ENCODE results near the gene METRN. TPM values are rescaled to one million over a fixed set of nuclear protein-coding genes. Genes with fewer than 3 reads are reported as not detected.
"Not testable (repeated sequence)": the region's sequence is repeated elsewhere in the genome, so short reads cannot be mapped to it uniquely, and the experiment has no call there.

METRN gene
- total RNA-seq, 4 donors from 2014 or later = 19.1 to 76.5 (median 26.7) TPM

DNA sequence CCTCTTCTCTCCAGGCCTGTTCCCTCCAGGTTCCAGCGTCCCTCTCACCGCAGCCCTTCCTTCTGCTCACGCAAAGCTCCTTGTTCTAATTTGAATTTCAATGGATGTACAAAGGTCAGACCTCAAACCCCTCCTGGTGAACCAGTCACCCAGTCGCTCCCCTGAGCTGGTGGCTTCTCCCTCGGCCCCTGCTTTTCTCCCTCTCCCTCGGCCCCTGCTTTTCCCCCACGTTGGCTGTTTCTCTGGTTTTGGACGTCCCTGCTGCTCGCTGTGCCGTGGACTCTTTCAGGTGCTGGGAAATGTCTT is 37.0 kb downstream of the METRN start:
- TF ChIP-seq POLR2A (IDR thresholded peaks at IDR 0.05) = no peak
- TF ChIP-seq, protein P1, sequence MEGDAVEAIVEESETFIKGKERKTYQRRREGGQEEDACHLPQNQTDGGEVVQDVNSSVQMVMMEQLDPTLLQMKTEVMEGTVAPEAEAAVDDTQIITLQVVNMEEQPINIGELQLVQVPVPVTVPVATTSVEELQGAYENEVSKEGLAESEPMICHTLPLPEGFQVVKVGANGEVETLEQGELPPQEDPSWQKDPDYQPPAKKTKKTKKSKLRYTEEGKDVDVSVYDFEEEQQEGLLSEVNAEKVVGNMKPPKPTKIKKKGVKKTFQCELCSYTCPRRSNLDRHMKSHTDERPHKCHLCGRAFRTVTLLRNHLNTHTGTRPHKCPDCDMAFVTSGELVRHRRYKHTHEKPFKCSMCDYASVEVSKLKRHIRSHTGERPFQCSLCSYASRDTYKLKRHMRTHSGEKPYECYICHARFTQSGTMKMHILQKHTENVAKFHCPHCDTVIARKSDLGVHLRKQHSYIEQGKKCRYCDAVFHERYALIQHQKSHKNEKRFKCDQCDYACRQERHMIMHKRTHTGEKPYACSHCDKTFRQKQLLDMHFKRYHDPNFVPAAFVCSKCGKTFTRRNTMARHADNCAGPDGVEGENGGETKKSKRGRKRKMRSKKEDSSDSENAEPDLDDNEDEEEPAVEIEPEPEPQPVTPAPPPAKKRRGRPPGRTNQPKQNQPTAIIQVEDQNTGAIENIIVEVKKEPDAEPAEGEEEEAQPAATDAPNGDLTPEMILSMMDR (IDR thresholded peaks at IDR 0.05) = no peak
- no peak for DNase-seq
- H3K4me1 ChIP-seq = no peaks in the 10 kb centered on the region
- H3K9me3 ChIP-seq = no peaks in the 10 kb centered on the region
- H3K4me3 ChIP-seq = no peak overlapping the region
- intact Hi-C loops (cut with DNase I; ENCODE audit: low total_unique reads) = no loop called here
- no peak overlapping the region for H3K27ac ChIP-seq
- H3K27me3 ChIP-seq = no peaks in the 10 kb centered on the region
- H3K36me3 ChIP-seq = no peaks in the 10 kb centered on the region

DNA sequence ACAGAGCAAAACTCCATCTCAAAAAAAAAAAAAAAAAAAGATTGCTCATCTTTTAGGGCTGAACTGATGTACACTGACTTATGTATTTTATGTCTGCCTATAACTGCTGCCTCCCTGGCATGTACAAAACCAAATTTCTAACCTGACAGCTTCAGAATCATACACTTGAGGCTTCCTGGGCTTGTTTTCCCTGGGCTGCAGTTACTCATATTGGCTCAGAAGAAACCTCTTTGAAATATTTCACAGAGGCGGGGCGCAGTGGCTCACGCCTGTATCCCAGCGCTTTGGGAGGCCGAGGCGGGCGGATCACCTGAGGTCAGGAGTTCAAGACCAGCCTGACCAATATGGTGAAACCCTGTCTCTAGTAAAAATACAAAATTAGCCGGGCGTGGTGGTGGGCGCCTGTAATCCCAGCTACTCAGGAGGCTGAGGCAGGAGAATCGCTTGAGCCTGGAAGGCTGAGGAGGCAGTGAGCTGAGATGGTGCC is 39.2 kb downstream of the METRN start:
- H3K9me3 ChIP-seq; H3K27me3 ChIP-seq; intact Hi-C loops (cut with DNase I; ENCODE audit: low total_unique reads); H3K4me1 ChIP-seq; H3K27ac ChIP-seq; H3K4me3 ChIP-seq; DNase-seq; H3K36me3 ChIP-seq: not testable (repeated sequence)

DNA sequence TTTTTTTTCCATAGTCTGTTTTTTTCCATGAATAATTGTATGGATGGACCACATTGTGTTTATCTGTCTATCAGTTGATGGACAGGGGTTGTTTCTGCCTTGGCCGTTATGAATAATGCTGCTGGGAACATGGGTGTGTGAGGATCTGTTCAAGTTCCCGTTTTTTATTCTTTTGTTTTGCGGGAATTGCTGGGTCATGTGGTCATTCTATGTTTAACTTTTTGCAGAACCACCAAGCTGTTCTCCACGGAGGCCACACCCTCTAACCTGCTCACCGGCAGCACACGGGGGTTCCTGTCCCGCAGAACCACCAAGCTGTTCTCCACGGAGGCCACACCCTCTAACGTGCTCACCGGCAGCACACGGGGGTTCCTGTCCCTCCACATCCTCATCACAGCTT is 39.7 kb downstream of the METRN start:
- TF ChIP-seq, protein P1 (IDR thresholded peaks at IDR 0.05) = no peak
- no peak for DNase-seq
- no peaks in the 10 kb centered on the region for H3K27me3 ChIP-seq
- intact Hi-C loops (cut with DNase I; ENCODE audit: low total_unique reads) = no loop called here
- H3K27ac ChIP-seq = no peak overlapping the region
- H3K36me3 ChIP-seq = no peaks in the 10 kb centered on the region
- H3K9me3 ChIP-seq = no peaks in the 10 kb centered on the region
- H3K4me3 ChIP-seq = no peak overlapping the region
- no peaks in the 10 kb centered on the region for H3K4me1 ChIP-seq

DNA sequence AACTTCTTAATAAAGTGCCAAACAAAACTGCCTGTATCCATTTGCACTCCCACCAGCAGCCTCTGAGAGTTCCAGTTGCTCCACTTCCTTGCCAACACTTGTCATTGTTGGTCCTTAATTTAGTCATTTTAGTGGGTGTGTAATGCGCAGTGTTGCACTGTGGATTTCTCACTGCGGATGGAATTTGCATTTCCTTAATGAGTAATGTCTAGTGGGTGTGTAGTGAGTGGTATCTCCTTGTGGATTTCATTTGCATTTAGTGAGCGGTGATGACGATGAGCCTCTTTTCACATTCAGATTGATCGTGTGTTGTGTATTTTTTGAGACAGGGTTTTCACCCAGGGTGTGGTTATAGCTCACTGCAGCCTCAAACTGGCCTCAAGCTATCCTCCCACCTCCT is 41.5 kb downstream of the METRN start:
- DNase-seq = no peak
- Histone ChIP-seq H3K27ac (no peak overlapping the region), H3K4me3 (no peak overlapping the region), H3K9me3 (no peaks in the 10 kb centered on the region), H3K36me3 (no peaks in the 10 kb centered on the region), H3K27me3 (no peaks in the 10 kb centered on the region), H3K4me1 (peaks cover 0 to 6% of the 10 kb centered on the region in 2 donors)
- no peak for TF ChIP-seq POLR2A (IDR thresholded peaks at IDR 0.05)
- TF ChIP-seq, protein P1 (IDR thresholded peaks at IDR 0.05) = no peak
- intact Hi-C loops (cut with DNase I; ENCODE audit: low total_unique reads) = no loop called here

DNA sequence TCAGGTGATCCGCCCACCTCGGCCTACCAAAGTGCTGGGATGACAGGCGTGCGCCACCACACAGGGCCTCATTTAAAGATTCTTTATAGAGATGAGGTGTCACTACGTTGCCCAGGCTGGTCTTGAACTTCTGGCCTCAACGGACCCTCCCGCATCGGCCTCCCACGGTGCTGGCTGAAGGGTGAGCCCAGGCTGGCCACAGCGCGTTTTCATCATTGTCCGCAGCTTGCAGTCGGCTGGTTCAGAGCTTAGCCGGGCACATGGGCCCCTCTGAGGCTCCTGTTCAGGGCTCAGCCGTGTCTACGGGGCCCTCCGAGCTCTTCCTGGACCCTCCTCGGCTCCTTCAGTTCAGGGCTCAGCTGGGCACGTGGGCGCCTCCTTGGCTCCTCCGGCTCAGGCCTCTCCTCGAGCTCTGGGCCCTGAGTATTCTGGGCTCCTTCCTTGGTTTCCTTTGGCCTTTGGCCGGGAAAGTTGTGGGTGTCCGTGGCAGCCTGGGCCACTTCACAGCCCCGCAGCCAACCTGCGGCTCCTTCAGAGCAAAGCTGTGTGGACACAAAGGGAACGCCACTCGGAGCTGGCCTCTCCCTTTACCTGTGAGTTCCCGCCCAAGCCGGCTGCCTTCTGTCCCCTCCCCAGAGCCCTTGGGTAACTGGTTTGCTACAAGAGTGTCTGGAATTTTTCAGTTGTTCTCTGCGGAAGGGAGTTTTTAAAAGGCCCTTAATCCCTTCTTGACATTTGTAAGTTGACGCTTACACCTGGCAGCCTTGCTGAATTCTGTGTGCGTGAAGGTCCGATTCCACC is 44.4 kb downstream of the METRN start:
- H3K27ac ChIP-seq = peak overlapping the region in 1 of 2 donors; percentile 53
- H3K4me1 ChIP-seq = peaks cover 0 to 6% of the 10 kb centered on the region in 2 donors
- no peaks in the 10 kb centered on the region for H3K9me3 ChIP-seq
- no peak for DNase-seq
- no peaks in the 10 kb centered on the region for H3K27me3 ChIP-seq
- H3K36me3 ChIP-seq = no peaks in the 10 kb centered on the region
- no peak for TF ChIP-seq POLR2A (IDR thresholded peaks at IDR 0.05)
- TF ChIP-seq, protein P1 (IDR thresholded peaks at IDR 0.05) = no peak
- intact Hi-C loops (cut with DNase I; ENCODE audit: low total_unique reads) = no loop called here
- H3K4me3 ChIP-seq = no peak overlapping the region
